HG03520 (cell line): ENCODE results near the gene THRB.

Experiments
- ATAC-seq: cut with Tn5 transposase; IDR thresholded peaks from one replicate; pipeline ENCODE4 v1.9.1; 2021; ENCODE audit warnings: mild to moderate bottlenecking, moderate library complexity; ENCODE audit not compliant: unreplicated experiment

The THRB gene

DNA sequence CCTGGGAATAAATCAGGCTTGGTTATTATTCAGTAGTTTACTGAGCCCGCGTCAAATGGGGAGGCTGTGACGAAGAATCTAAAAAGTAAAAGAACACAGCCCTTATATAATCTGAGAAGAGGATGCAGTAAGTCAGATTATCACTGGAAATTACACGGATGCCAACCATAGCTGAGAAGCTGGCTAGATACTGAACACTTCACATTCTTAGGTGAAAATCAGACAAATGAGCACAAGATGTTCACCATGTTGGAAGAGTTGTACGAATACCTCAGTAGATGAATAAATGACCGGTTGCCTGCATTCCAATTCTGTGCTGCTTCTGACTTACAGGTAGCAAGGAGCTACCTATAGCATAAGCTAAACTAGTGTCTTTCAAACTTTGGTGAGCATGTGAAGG lies 254.3 kb downstream of the THRB start:
- no peak for ATAC-seq

DNA sequence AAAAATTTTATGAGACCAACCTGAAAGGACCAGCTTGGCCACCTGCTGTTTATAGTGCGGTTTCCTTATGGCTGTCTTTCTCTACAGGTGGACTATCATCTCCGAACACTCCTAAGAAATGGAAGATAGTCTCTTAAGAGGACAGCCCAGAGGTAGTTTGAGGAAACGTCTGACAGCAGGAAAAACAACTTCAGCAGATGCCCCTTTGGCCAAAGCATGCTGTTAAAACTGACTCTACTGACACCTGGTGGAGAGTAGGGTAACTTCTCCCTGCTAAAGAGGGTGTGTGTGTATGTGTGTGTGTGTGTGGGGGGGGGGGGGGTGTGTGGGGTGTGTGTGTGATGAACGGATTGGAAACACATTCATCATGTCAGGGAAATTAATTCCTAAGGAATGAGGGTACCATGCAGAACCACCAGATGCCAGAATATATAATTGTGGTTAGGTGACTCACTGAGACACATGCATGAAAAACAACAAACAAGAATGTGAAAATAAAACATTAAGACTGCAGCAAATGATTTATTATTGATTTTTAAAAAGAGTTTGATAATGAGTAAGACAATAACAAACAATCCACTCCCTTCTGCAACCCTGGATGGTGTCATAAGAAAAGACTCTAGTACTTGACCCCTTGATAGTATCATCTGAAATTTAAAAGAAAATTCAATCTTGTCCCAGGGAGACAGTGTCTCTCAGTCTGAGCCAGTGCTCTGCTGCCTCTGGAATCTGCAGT lies 256.5 kb downstream of the THRB start:
- ATAC-seq = peak; percentile 84

DNA sequence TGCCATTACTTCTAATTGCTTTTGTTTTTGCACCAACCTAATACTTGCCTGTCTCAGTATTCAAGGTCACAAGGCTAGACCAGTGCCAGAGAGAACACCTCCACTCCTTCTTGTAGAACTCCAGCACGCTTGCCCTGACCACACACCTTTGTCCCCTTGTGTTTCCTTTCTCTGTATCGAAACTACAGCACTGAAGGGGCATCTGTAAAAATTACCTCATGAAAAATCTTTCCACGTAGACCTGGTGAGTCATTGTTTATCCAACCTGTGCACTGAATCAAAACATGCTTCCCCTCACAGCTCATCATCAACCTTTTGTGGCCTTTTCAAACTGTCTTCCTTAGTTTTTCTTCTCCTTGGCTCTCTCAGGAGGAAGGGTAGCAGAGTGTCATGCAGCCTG lies 259.5 kb downstream of the THRB start:
- ATAC-seq = no peak

DNA sequence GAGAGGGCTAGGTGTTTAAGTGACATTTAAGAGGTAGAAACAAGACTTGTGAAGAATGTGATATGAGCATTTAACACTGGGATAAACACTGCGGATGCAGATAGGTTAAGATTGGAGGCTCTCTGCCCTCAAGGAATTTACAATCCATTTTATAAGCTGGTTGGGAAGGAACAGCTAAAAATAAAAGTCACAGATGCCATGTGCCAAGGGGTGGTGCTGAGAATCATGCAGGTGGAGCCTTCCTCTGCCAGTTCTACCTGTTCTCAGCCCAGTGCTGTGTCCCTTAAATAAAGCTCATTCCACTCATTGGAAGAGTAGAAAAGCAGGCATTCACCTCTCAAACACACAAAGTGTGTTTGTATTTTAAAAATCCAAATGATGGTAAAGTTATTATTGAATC lies 261.9 kb downstream of the THRB start:
- no peak for ATAC-seq

DNA sequence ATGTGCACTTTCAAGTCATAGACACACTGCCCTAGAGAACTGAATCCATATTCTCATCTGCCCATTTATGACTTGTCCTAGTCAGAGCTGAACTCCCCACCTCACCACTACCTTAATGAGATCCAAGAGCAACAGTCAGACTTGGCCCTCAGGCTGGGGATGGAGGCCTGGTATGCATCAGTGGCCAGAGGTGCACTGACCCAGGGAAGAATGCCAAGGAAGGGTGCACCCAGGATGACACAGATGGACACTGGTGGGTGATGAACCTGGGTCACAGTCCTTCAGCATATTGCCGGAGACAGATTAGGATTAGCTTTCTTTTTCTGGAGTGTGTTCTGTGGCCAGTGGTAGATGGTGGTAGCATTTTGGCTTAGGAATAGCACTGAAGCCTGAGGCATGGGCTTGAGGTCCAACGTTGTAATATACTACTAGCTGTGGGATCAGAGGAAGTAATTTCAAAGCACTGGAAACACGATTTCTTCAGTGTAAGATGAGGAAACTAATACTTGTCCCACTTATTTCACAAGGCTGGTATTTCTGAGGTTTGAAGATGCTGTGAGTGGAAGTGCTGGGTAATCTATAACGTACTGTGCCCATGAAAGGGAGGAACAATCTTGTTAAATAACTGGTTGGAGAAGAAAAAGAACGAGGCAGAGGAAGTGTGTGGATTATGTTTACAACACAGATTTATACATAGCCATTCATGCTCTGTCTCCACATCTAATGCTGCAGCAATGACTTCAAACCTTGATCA lies 265.0 kb downstream of the THRB start:
- ATAC-seq = no peak

DNA sequence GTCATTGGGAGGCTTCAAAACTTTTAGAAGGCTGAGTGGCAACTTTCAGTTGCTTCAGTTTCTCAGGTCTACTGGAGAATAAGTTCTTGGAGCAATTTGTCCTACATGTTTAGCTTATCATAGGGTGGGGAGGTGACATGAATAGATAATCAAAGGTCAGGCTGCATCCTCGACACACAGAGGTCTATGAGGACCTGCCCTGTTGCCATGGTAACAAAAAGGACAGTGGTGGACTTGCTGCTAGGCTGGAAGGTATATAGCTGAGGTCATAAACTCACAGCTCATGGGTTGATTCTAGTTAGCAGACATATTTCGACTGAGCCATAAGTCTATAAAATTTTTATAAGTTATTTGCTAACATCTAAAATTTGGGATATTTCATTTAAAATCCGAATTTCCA lies 267.0 kb downstream of the THRB start:
- no peak for ATAC-seq

DNA sequence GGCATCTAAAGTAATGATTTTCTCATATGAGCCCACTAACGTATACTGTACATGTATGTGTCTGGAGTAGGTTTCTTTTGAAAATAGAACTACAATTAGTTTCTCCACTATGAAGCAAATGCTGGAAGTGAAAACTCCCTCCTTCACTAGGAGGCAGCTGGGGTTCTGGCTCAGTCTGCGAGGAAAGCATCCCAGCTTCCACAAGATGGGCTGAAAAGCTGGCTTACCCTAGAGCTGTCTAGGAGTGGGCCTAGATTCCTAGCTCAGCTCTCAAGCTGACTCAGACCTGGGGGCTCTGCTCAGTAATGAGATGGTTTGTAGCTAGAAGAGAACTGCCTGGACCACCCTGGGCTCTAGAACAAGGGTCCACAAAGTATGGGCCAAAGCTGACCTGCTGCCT lies 268.3 kb downstream of the THRB start:
- no peak for ATAC-seq

DNA sequence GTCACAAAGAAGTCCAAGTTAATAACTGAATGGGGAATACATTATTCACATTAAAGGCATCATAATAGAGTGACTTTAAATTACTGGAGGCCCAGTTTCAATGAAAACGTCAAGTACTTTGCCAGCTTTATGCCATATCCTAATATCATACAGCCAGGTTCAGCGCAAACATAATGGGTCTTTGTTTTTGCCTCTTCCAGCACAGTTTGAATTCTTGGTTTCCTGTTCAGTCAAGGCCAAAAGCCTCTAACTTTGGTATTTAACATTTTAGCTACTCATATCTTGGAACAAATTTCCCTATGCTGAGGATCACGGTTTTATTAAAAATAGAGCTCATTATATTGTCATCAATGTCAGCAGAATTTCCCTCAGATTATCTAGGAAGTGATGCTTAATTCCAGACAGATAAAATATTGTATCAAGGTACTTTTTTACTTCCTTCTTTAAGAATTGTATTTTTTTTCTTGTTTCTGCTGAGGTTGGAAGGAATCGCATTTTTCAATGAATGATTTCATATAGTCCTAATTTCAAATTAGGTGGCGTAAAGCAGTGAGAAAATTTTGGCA lies 269.2 kb downstream of the THRB start:
- ATAC-seq = no peak

DNA sequence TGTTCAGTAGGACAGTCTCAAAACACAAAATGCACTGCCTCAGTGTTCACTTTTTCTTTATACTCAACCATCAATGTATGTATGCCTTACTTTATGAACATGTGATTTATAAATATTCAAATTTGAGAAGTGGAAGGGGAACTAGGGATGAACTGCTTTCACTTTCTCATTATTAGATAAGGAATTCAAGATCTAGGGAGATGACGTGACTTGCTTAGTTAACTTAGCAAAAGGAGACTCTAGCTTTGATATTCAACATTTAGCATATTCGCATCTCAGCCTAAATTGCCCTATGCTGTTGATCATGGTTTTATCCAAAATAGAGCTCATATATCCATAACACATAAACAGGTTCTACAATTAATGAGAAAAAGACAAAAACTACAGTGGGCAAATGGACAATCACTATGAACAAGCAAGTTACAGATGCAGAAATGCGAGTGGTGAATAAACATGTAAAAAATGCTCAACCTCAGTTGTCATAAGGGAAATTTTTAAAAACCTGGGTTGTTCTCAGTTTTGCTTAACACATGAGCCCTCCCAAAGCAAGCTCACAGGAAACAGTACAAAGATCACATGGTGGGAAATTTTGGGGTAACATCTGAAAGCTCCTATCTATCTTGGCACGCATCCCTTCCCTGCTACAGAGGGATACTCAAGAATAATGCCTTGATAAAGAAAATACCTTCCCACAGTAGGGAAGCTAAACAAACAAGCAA lies 269.8 kb downstream of the THRB start:
- no peak for ATAC-seq

DNA sequence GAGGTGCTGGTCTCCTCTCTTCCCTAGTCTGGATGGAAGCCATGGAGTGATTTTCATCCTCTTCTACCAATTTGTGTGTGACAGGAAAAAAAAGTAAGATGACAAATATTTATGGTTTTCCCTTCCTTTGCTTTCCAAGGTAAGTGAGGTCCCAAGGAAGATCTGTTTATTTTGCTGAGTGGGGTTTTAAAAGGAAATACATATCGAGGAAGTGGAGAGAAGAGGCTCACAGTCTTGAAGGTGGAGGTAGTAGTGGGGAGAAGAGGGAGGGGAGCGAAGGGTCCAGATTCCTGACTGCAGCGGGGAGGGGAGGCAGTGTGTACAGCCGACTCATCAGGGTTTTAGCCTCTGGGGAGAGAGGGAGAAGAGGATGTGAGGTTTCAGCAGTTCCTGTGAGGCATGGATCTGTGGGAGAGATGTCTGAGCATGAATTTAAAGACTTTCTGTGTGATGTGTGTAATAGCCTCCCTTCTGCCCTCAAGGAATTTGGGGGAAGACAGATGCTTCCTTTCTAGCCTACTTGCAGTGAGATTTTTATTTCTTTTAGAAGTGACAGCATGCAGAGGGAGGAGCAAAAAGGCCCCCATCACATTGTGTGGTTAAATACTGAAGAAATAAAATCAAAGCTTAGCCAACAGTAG lies 272.4 kb downstream of the THRB start:
- no peak for ATAC-seq

DNA sequence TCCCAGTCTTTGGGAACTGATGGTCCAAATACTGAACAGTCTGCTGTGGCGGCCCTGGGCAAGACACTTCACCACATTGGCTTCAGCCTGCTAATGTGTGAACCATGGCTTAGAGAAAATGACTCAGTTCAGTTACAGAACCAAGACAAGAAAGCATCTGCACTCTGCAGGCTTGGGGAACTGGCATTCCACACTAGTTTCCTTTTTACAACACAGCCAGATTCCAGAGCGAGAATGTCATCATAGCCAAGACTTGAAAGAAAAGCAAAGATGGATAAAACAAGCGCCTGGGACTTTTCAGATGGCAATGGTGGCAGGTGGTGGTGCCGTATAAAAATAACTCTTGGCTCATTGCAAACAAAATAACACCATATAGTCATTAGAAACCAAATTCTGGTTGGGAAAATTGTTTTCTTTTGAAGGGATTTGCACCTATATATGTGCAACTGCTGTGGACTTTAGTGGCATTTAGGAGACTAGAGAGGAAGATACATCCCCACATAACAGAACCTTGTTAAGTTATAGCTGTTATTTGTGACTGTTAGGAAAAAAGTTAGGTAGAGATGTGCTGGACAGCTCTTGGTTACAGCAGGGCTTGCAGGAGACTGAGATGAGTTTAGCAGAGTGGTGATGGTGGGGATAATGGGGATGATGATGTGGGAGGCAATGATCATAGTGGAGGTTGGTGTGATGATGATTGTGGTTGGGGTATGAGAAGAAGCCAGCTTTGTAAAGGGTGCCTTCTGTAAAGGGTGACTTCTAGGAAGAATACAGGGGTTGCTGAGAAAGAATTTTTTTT lies 273.6 kb downstream of the THRB start:
- peak; percentile 75 for ATAC-seq

DNA sequence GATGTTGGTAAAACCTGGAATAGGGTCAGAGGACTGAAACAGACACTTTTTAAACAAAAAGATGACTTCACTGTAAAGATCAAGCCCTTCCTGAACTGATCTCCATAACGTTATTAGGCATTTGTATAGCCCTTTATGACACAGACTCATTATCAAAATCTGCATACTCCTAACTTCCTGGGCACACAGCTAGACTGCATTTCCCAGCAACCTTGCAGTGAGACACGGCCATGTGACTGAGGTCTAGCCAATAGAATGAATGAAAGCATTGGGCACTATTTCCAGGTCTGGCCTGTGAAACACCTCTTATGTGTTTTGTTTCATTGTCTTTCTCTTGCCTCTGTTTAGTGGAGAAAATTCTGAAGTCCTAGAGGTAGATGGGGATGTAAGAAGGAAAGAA lies 279.1 kb downstream of the THRB start:
- no peak for ATAC-seq

DNA sequence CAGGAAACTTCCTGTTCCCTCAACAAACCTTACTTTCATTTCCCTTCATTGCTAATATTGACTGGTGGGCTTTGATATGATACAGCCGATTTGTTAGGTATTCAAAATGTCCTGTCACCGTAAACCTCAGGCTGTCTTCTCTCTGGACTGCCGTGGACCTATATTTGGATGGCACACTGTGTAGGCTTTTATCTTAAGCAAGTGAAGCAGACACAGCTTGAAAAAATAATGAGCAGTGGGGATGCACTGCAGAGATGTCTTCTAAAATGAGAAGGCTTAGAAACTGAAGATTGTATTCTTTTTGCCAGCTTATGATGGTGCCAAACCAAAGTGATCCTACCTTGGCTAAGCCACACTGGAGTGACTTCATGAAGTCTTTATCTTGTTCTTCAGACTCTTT lies 283.3 kb downstream of the THRB start:
- ATAC-seq = no peak

DNA sequence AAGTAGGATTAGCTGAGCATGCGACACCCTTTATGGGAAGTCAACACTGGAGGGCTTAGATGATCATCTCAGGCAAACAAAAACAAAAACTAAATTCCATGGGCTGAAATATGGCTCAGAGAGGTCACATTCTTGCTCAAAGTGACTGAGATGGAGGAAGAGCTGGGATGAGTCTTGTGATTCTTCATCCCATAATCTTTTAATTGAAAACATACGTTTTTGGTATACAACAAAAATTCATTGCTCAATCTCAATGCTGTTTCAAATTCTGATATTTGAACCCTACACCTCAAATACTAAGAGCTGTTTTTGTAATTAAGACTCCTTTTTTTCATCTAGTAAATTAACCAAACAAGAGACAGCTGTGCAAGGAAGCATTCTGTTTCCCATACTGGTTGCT lies 292.6 kb downstream of the THRB start:
- no peak for ATAC-seq

DNA sequence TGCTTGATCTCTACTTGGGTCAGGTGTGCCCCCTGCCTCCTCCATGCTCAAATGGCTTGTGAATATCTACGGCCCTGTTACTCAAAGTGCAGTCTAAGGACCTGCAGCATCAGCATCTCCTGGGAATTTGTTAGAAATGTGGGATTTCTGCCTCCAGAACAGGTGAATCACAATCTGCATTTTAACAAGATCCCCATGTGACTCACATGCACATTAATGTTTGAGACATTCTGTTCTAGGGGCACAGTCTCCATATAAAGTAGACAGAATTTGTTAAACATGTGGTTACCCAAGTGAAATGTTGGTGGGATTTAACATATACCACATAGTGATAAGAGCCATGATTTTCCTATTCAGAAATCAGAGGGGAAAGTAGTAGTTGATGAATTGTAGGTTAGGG lies 293.3 kb downstream of the THRB start:
- no peak for ATAC-seq

DNA sequence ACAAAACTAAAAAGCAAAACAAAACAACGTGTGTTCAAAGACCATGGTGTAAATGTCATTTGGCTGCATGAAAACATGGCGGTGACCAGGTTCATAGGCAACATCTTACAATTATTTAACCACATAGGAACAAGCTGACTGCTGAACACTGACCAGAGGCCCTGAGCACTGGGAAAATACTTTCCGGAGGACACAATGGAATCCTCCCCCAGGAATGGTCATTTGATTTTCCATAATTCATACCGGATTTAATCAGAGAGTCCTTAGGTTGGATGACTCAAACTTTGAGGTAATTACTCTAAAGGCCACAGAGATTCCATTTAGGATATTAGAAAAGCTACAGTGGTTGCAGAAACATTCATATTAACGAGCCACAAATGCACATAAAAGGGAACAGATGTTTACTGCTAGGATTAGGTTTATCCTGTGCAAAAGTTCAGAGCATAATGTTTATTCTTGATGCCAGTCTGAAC lies 294.8 kb downstream of the THRB start:
- ATAC-seq = no peak

DNA sequence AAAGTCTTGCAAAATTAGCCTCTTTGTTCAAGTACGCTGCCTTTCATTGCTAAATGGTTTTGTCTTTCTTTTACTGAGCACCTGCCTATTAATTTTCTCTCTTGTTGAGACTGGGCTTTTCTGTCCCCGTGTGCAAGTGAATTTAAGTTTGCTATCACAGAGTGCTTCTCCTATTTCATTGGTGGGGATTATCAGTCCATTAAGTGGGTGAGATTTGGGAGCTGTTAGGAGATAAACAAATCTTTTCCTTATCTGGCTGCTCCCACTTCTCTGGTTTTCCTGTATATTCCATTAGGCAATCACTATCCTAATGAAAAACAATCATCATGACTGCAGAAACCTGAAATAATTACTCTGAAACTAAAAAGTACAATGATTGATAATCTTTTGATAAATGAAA lies 295.4 kb downstream of the THRB start:
- no peak for ATAC-seq

DNA sequence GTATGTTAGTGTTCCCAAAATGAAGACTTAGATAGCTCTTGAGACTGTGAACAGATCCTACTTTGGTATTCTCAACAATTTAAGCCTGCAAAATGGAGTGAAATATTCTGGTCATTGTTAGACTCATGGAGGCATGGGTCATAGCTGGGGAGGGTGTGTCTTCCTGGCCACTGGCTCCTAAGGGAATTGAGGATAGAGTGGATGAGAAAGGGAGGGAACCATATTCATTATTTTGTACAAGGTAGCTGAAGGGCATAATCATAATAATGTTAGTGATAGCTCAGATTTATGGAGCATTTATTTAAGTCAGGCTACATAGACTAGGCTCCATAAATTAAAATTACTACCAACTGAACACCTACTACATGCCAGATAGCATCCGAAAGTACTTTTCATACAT lies 295.9 kb downstream of the THRB start:
- no peak for ATAC-seq

DNA sequence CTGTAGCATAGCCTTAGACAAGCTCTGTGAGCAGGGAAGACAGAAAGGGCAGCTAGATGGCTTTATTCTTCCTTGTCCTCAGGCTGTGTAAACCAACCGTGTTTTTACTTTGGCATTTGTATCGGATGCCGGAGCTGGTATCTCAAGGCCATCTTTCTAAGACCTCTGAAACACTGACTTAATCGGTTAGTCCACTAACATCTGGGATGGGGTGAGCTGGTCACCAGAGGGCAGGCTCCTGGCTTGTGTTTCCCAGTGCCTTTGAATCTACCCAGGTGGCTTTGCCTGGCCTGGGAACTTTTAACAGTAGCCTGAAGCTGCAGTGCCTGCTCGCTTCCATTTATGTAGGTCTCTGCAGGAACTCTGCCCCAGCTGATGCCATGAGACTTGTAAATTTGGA lies 296.8 kb downstream of the THRB start:
- no peak for ATAC-seq

DNA sequence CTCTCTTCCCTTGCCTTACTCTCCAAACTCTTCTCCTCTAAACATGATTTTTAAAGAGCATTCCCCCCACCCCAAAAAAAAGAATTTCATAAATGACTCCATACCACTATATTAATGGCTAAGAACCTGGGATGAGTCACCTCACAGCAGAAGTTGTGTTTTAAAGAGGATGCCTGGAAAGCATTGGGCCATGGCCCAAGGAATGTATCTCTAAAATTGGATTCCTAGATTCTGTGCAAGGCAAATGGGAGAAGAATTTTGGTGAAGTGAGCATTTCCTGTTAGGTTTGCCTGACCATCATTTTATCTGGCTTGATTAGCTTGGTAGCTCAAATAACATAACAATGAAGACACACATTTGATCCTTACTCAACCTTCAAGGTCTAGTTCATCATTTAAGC lies 298.1 kb downstream of the THRB start:
- no peak for ATAC-seq
